Mucosa of stomach (tissue), 1 donor: ENCODE measurements around the gene LIF.
A peak's percentile ranks its signal among the peaks of the same experiment; 100 is the strongest.

Experiments
- H3K27me3 ChIP-seq: one replicate; pipeline ENCODE4 v1.7.0; 2013; ENCODE audit warnings: mild to moderate bottlenecking, low read length; ENCODE audit not compliant: control insufficient read depth, insufficient read depth
- H3K36me3 ChIP-seq: one replicate; pipeline ENCODE4 v1.7.0; 2013; ENCODE audit warnings: low read length; ENCODE audit not compliant: control insufficient read depth, insufficient read depth
- H3K4me1 ChIP-seq: one replicate; pipeline ENCODE4 v1.7.0; 2013; ENCODE audit warnings: mild to moderate bottlenecking, low read length; ENCODE audit not compliant: control insufficient read depth, insufficient read depth
- H3K4me3 ChIP-seq: one replicate; pipeline ENCODE4 v1.7.0; 2013; ENCODE audit warnings: low read length
- H3K9ac ChIP-seq: one replicate; pipeline ENCODE4 v1.7.0; 2013; ENCODE audit warnings: mild to moderate bottlenecking, low read length, moderate library complexity
- H3K9me3 ChIP-seq: one replicate; pipeline ENCODE4 v1.7.0; 2013; ENCODE audit warnings: mild to moderate bottlenecking, low read length, moderate library complexity; ENCODE audit not compliant: control insufficient read depth
- donor health status: Pancreatic carcinoma.

LIF gene

GRCh38 chr22:30245985-30246813, at the start of gene LIF:
TSS of gene LIF (minus strand) at chr22:30246759. CDS start at chr22:30246695, 64 bp downstream.
- Histone ChIP-seq H3K9ac (peak within 1 kb of the TSS; percentile 73), H3K36me3 (no peaks in the 10 kb centered on the region), H3K4me1 (peaks cover 39% of the 10 kb centered on the region), H3K9me3 (no peaks in the 10 kb centered on the region), H3K4me3 (peak within 1 kb of the TSS; percentile 50), H3K27me3 (peaks cover 11% of the 10 kb centered on the region)

- Histone ChIP-seq H3K9me3 (no peaks in the 10 kb centered on the region), H3K4me3 (no peak overlapping the region), H3K4me1 (peaks cover 36% of the 10 kb centered on the region), H3K9ac (no peak overlapping the region), H3K27me3 (no peaks in the 10 kb centered on the region), H3K36me3 (peaks cover 29% of the 10 kb centered on the region)
These were observed 49.8 kb upstream of the LIF start for GRCh38 chr22:30296324-30296723.

GRCh38 chr22:30295576-30295975, 49.0 kb upstream of the LIF start:
- Histone ChIP-seq H3K9me3 (no peaks in the 10 kb centered on the region), H3K27me3 (no peaks in the 10 kb centered on the region), H3K36me3 (peaks cover 25% of the 10 kb centered on the region), H3K4me3 (no peak overlapping the region), H3K4me1 (peaks cover 39% of the 10 kb centered on the region), H3K9ac (no peak overlapping the region)

GRCh38 chr22:30294830-30295229, 48.3 kb upstream of the LIF start:
- H3K27me3 ChIP-seq = no peaks in the 10 kb centered on the region
- peaks cover 47% of the 10 kb centered on the region for H3K4me1 ChIP-seq
- H3K36me3 ChIP-seq = peaks cover 25% of the 10 kb centered on the region
- H3K9me3 ChIP-seq = no peaks in the 10 kb centered on the region
- no peak overlapping the region for H3K4me3 ChIP-seq
- no peak overlapping the region for H3K9ac ChIP-seq

- Histone ChIP-seq H3K27me3 (no peaks in the 10 kb centered on the region), H3K36me3 (peaks cover 25% of the 10 kb centered on the region), H3K4me3 (no peak overlapping the region), H3K9ac (no peak overlapping the region), H3K9me3 (no peaks in the 10 kb centered on the region), H3K4me1 (peaks cover 44% of the 10 kb centered on the region)
These were observed 47.5 kb upstream of the LIF start for GRCh38 chr22:30294066-30294465.

- Histone ChIP-seq H3K4me1 (peaks cover 43% of the 10 kb centered on the region), H3K9ac (no peak overlapping the region), H3K9me3 (no peaks in the 10 kb centered on the region), H3K36me3 (peaks cover 25% of the 10 kb centered on the region), H3K27me3 (no peaks in the 10 kb centered on the region), H3K4me3 (no peak overlapping the region)
These were observed 46.5 kb upstream of the LIF start for GRCh38 chr22:30293026-30293425.

GRCh38 chr22:30292069-30292970, 45.8 kb upstream of the LIF start:
- Histone ChIP-seq H3K9ac (peak overlapping the region; percentile 9), H3K9me3 (no peaks in the 10 kb centered on the region), H3K4me3 (no peak overlapping the region), H3K4me1 (peaks cover 40% of the 10 kb centered on the region), H3K27me3 (no peaks in the 10 kb centered on the region), H3K36me3 (peaks cover 18% of the 10 kb centered on the region)

GRCh38 chr22:30291058-30291892, 44.7 kb upstream of the LIF start:
- peaks cover 17% of the 10 kb centered on the region for H3K36me3 ChIP-seq
- H3K27me3 ChIP-seq = no peaks in the 10 kb centered on the region
- no peak overlapping the region for H3K4me3 ChIP-seq
- no peaks in the 10 kb centered on the region for H3K9me3 ChIP-seq
- peaks cover 34% of the 10 kb centered on the region for H3K4me1 ChIP-seq
- peak overlapping the region; percentile 59 for H3K9ac ChIP-seq

- Histone ChIP-seq H3K36me3 (peaks cover 10% of the 10 kb centered on the region), H3K4me1 (peaks cover 34% of the 10 kb centered on the region), H3K4me3 (no peak overlapping the region), H3K9me3 (no peaks in the 10 kb centered on the region), H3K9ac (peak overlapping the region; percentile 59), H3K27me3 (no peaks in the 10 kb centered on the region)
These were observed 43.9 kb upstream of the LIF start for GRCh38 chr22:30290342-30291057.

GRCh38 chr22:30289980-30290313, 43.4 kb upstream of the LIF start:
- H3K9me3 ChIP-seq = no peaks in the 10 kb centered on the region
- H3K9ac ChIP-seq = peak overlapping the region; percentile 59
- peaks cover 34% of the 10 kb centered on the region for H3K4me1 ChIP-seq
- peaks cover 10% of the 10 kb centered on the region for H3K36me3 ChIP-seq
- no peaks in the 10 kb centered on the region for H3K27me3 ChIP-seq
- H3K4me3 ChIP-seq = no peak overlapping the region
